HG02763 (cell line): ENCODE data around the gene TRIM65.
A peak's percentile ranks its signal among the peaks of the same experiment; 100 is the strongest.

ENCODE experiments used
- ATAC-seq: cut with Tn5 transposase; IDR thresholded peaks from one replicate; pipeline ENCODE4 v1.9.1; 2021; ENCODE audit warnings: mild to moderate bottlenecking, moderate library complexity; ENCODE audit not compliant: unreplicated experiment

The TRIM65 gene, protein sequence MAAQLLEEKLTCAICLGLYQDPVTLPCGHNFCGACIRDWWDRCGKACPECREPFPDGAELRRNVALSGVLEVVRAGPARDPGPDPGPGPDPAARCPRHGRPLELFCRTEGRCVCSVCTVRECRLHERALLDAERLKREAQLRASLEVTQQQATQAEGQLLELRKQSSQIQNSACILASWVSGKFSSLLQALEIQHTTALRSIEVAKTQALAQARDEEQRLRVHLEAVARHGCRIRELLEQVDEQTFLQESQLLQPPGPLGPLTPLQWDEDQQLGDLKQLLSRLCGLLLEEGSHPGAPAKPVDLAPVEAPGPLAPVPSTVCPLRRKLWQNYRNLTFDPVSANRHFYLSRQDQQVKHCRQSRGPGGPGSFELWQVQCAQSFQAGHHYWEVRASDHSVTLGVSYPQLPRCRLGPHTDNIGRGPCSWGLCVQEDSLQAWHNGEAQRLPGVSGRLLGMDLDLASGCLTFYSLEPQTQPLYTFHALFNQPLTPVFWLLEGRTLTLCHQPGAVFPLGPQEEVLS

DNA sequence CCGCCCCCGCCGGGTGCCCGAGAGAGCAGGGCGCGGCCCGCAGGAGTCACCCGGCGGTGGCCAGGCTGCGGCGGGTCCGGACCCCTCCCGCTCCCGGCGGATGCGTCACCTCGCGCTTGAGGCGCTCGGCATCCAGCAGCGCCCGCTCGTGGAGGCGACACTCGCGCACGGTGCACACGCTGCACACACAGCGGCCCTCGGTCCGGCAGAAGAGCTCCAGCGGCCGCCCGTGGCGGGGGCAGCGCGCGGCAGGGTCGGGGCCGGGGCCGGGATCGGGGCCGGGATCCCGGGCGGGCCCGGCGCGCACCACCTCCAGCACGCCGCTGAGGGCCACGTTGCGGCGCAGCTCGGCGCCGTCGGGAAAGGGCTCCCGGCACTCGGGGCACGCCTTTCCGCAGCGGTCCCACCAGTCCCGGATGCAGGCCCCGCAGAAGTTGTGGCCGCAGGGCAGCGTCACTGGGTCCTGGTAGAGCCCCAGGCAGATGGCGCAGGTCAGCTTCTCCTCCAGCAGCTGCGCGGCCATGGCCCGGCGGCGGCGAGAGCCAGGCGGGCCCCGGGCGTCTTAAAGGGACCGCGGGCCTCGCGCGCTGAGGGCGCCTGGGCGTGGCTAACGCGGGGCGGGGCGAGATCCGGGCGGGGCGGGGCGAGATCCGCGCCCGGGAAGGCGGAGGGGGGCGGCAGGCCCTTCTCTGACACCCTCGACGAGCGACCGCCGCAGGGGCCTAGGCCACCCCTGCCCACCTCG is at the start of gene TRIM65:
Gene TRIM65, minus strand, starts transcription at position 537 of the 745 bp plus-strand sequence. Its CDS starts 14 bp downstream, at position 523.
- peak; percentile 43 for ATAC-seq

DNA sequence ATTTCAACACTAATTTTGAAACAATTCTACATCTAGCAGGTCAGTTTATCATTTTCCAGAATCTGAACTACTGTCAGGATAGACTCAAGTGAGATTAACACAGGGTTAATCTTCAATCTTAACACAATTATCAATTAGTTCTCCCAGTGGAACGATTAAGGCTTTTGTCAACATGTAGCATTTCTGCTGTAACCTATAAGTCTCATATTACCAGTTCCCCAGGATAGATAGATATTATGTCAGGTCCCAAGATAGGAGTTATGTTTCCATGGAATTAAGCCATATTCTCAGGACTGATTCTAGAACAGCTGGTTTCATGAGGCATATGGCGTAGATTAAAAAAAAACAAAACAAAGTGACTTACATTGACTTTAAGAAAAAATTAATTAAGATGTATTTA is 48.5 kb upstream of the TRIM65 start:
- ATAC-seq = no peak

DNA sequence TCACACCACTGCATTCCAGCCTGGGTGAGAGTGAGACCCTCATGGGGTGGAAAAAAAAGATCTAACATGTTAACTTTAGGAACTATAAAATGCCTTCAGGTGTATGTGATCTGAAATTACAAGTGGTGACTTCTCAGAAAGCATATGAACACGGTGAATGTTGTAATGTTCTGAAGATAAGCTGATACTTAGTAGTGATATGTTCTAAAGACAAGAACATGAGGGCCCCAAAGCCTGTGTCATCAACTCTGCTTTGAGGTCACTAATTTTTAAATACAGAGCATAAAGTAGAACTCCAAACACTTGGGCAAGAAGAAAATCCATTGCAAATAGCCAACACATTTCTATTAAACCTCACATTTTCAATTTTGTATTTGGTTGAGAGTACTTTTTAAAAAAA is 46.7 kb upstream of the TRIM65 start:
- ATAC-seq = no peak

DNA sequence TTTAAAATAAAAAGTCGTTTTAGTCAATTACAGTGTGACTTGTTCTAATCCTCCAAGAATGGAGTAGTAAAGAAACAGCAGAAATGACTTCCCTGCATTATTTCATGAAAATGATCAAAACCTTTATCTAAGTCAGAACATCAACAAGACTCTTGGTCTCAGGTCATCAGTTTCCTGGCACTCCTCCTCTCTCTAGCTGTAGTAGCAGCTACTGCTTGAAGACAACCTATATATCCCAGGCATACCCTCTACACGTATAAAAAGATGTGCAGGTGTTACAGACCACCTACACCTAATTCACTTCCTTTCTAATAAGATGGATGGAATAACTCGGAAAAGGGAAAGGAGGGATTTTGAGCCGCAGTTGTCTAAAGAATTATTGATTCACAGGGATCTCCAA is 45.7 kb upstream of the TRIM65 start:
- ATAC-seq = no peak

DNA sequence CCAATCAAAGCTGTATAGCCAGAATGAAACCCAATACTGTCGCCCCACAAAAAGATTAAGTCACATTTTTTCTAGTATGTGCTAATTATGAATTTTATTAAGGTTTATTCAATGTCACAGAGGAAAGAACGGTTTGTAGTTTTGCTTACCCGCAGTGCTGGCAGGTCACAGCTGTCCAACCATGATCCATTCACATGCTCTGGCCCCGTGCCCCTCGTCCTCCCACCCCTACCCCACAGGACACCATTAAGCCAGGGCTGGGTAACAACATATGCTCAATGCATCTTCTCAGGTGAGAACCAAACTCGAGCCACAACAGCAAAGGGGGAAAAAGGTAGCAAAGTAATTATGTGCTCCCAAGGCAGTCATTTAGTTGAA is 44.7 kb upstream of the TRIM65 start:
- ATAC-seq = no peak

GRCh38 chr17:75940727-75941441 is 44.1 kb upstream of the TRIM65 start, which contains the start of gene FBF1:
Gene FBF1 (minus strand): TSS chr17:75941042. CDS start chr17:75938149, 2,893 bp downstream.
- ATAC-seq = peak; percentile 88

GRCh38 chr17:75937652-75938051 is 40.9 kb upstream of the TRIM65 start:
- no peak for ATAC-seq

DNA sequence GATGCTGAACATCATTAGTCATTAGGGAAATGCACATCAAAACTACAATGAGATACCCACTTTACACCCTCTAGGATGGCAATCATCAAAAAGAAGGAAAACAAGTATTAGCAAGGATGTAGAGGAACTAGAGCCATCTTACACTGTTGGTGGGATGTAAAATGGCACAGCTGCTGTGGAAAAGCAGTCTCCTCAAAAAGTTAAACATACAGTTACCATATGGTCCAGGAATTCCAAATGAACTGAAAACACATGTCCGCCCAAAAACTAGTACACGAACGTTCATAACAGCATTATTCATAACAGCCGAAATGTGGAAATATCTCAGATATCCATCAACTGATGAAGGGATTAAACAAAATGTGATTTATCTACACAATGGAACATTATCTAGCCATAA is 37.1 kb upstream of the TRIM65 start:
- ATAC-seq = no peak

GRCh38 chr17:75932852-75933251 is 36.1 kb upstream of the TRIM65 start:
- no peak for ATAC-seq

GRCh38 chr17:75931062-75931461 is 34.3 kb upstream of the TRIM65 start:
- no peak for ATAC-seq

DNA sequence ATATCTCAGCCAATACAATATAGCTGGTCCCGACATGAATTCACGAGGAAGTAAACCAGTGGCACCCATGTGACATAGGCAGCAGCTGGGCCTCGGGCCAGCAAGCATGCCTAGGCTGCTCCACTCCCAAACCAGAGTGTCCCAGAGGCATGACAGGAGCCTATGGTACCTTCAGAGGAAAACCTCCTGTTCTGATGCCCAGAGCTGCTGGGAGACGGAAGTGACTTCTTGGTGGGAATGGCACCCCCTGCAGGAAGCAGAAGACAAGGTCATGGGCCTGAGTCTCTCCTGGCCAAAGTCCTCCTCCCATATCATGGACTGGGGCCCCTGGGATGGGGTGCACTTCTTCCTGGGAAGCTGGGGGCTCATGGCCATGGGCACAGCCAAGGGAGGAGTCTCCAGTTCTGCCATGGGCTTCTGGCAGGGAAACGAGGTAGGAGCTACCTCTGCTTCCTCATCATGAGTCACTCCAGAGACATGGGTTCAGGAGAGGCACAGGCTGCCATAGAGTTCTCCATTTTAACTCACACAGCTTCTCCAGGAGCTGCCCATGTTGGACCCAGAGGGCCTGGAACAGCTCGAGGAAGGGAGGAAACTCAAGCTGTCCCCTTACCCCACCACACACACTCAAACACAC is 30.7 kb upstream of the TRIM65 start:
- ATAC-seq = no peak

- no peak for ATAC-seq
These were observed 29.7 kb upstream of the TRIM65 start for GRCh38 chr17:75926456-75926855.

- no peak for ATAC-seq
These were observed 29.2 kb upstream of the TRIM65 start for GRCh38 chr17:75925912-75926311.

GRCh38 chr17:75925103-75925502 is 28.4 kb upstream of the TRIM65 start:
- ATAC-seq = no peak

GRCh38 chr17:75922963-75923874 is 26.5 kb upstream of the TRIM65 start:
- no peak for ATAC-seq

GRCh38 chr17:75922173-75922961 is 25.6 kb upstream of the TRIM65 start:
- ATAC-seq = no peak

DNA sequence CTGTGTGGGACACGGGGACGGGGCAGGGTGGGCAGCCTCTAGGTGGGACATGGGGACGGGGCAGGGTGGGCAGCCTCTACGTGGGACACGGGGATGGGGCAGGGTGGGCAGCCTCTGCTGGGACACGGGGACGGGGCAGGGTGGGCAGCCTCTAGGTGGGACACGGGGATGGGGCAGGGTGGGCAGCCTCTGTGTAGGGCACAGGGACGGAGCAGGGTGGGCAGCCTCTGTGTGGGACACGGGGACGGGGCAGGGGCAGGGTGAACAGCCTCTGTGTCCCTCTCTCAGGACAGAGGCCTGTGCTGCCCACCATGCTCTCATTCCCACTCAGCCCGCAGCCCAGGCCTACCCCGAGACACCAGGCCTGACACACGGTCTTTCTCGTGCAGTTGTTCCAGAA is 24.8 kb upstream of the TRIM65 start:
- no peak for ATAC-seq

DNA sequence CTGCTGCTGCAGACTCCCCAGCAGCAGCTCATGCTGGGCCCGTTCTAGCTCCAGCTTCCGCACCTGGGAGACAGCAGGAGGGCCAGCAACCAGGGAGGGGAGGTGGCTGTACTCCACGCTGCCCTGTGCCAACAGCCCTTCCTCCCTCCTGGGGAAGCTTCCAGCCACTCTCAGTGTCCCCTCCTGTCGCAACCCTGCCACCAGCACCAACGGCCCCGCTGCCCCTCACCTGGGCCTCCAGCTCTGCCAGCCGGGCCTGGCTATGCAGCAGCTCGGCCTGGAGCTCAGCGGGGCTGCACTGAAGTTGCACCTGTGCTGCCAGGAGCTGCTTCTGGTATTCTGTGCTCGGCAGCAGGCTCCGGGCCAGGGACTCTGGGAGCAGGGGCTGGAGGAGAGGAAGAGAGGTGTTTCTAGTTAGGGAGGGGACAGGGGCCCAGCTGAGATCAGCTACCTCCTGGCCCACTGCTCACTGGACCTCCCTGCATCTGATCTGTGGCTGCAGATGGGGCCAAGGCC is 23.4 kb upstream of the TRIM65 start:
- no peak for ATAC-seq

DNA sequence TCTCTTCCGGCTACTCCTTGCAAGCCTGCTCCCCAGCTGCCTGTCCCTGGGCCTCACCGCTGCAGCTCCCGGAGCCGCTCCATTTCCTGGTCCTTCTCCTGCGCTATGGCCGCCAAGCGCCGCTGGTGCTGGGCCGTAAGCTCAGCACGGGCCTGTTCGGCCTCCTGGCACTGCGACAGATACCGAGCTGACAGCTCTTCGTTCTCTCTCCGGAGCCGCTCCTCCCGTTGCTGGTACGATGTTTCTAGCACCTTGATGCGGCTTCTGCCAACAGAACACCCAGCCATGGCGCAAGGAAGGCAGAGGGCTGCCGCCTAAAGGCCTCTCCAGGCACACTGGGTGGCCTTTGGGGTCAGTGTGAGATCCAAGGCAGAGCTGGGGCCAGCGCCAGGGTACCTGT is 22.9 kb upstream of the TRIM65 start:
- ATAC-seq = no peak
